NCI-H748 (cell line): Measurements from ENCODE around the gene ART1.
"Not testable (repeated sequence)": the region's sequence is repeated elsewhere in the genome, so short reads cannot be mapped to it uniquely, and the experiment has no call there.

ENCODE experiments used
- DNase-seq: peaks from one replicate; lab custom pipeline; 2025; ENCODE audit not compliant: unreplicated experiment; lab: John Stamatoyannopoulos, UW

ART1 gene

DNA sequence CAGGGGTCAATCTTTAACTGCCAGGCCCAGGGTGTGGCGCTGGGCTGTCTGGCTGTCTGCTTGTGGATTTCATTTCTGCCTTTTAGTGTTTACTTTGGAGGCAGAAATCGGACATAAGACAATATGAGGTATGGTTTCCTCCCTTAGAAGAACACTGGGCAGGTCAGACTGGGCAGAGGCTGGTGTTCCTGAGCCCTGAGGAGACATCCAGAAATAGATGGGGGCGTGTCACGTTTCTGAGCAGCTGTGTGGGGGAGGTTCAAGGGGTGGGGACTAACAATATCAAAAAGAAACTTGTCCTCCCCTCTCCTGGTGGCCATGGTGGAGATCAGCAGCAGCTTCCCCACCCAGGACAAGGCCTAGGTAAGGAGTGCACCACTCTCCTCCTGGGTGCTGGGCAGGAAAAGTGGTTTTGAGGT is at the start of gene ART1:
Gene ART1, plus strand, starts transcription at position 312 of the 419 bp plus-strand sequence. CDS start 14,086 bp downstream, outside the sequence.
- peak; percentile 43 for DNase-seq

DNA sequence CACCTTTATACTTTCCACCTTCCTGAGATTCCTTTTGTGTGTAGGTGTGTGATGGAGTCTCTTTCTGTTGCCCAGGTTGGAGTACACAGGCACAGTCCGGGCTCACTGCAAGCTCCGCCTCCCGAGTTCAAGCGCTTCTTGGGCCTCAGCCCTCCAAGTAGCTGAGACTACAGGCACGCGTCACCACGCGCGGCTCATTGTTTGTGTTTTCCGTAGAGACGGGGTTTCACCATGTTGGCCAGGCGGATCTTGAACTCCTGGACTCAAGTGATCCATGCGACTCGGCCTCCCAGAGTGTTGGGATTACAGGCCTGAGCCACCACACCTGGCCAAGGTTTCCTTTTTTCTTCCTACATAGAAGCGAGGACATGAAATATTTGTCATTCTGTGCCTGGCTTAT is 47.2 kb upstream of the ART1 start:
- DNase-seq, result not testable (repeated sequence)

GRCh38 chr11:3600201-3600600 is 44.7 kb upstream of the ART1 start:
- not testable (repeated sequence) for DNase-seq

DNA sequence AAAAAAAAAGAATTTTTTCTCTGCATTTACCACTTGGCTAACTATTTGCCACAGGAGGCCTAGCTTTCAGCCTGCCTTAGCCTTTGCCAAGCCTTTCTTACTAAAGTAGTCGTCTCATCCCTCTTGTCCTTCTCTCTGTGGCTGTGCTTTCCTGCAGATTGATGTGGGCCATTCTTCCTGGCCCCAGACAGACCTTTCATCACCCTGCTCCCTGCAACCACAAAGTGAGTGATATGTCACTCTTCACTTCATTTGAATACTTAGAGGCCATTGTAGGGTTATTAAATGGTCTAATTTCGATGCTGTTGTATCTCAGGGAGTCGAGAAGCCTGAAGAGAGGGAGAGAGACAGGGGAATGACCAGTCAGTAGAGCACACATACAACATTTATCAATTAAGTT is 40.8 kb upstream of the ART1 start:
- no peak for DNase-seq

GRCh38 chr11:3605283-3605662 is 39.7 kb upstream of the ART1 start:
- no peak for DNase-seq

GRCh38 chr11:3605771-3606203 is 39.1 kb upstream of the ART1 start:
- DNase-seq, result no peak

DNA sequence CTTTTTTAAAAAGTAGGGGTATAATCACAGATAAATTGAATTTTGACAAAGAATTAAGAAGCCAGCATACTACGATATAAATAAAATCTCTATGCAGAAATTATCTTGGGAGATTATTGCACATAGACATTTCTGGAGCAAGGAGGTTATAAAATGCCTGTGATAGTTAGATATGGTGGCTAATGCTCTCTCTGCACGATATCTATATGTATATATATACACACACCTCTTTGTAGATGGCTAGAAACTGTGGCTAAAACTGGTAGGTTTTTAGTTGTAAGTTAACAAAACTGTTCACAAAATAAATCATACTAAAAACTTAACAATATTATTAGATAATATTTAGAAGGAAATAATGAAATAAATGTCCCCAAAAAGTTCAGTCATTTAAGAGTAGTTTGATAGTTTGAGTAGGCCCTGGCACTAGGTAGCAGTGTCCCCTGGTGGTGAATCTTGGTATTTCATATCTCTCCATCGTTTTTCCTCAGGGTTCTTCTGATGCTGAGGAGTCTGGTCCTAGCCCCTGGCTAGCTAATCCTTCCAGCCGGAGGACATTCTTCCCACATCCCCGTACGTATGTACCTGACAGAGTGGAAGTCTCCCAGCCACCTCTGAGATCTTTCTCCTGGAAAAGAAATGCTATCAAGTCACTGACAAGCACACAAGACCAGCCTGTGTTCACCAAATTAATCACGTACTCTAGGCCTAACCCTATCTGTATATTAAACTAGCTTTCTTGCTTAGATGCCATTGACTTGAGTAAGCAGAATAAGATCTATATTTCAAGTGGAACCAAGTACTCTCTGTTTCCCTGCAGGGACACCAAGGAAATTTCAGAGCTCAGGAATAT is 35.3 kb upstream of the ART1 start:
- DNase-seq, result peak; percentile 42

- DNase-seq, result no peak
Measured at GRCh38 chr11:3610846-3611245, 34.1 kb upstream of the ART1 start.

- DNase-seq, result no peak
Measured at GRCh38 chr11:3611976-3612678, 32.8 kb upstream of the ART1 start.

DNA sequence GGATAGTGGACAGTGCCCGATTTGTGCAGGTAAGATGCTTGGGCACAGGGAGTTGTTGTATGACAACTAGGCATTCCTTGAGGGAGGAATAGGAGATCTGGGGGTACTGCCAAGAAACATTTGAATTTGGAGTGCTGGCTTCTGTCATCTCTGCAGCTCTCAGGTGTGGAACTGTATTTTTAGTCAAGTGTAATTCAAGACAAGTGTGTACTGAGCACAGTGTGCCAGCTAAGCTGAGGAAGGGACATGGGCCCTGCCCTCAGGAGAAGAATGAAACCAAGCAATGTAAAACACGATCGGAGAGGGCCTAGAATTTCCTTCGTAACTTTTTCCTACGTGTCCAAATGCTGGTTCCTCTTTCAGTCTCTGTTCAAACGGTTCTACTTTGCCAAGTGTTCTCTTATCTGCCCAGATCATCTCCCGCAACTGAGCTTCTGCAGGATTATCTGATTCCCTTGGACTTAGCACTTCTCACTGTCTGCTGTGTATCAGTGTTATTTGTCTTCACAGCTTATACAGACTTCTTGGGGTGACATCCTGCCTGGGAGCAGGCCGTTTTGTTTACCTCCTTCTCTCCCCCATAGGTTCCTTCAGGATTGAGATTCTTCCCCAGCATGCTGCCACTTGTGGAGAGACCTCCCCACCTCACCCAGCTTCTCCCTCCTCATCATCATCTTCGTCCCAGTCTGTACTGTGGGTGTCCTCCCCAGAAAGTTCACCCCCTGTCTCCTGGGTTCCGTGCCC is 30.8 kb upstream of the ART1 start:
- DNase-seq, result no peak

DNA sequence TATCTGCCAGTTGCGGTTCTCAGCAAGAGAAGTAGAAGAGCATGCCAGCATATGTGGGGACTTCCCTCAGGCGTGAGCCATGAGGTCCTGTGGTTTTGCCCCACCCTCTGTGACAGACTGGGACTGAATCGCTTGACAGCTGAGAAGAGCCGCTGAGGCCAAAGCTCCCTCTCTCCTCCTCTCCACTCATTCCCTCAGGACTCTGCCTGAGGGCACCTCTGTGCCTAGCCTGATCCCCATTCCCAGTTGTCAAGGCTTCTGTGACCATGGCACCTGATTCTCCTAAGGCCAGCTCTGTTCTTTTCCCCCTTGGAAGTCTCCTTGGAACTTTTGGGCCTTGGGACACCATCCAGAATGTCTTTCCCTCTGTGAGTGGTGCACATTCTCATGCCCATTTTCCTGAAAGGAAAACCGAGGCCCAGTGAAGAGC is 30.2 kb upstream of the ART1 start:
- DNase-seq, result no peak

GRCh38 chr11:3615998-3616397 is 28.9 kb upstream of the ART1 start:
- DNase-seq, result peak; percentile 12

GRCh38 chr11:3616721-3617460 is 28.0 kb upstream of the ART1 start:
- no peak for DNase-seq

DNA sequence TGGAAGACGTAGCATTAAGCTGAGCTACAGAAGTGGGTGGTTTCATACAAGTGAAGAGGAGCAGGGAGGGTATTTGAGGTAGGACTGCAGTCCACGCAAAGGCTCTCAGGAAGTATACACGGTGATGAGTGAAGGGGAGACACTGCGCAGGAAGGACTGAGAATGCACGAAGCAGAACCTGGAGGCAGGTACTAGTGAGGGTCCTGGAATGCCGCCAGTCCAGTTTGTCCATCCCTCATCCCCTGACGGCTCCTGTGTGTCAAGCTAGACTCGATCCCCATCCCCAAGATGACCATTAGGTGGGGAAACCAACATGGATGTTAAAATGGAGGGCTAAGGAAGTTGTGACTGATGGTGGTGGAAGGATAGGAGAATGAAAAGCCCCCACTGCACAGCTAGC is 26.9 kb upstream of the ART1 start:
- no peak for DNase-seq

GRCh38 chr11:3622521-3622920 is 22.4 kb upstream of the ART1 start:
- DNase-seq, result no peak

GRCh38 chr11:3623121-3623520 is 21.8 kb upstream of the ART1 start:
- no peak for DNase-seq

DNA sequence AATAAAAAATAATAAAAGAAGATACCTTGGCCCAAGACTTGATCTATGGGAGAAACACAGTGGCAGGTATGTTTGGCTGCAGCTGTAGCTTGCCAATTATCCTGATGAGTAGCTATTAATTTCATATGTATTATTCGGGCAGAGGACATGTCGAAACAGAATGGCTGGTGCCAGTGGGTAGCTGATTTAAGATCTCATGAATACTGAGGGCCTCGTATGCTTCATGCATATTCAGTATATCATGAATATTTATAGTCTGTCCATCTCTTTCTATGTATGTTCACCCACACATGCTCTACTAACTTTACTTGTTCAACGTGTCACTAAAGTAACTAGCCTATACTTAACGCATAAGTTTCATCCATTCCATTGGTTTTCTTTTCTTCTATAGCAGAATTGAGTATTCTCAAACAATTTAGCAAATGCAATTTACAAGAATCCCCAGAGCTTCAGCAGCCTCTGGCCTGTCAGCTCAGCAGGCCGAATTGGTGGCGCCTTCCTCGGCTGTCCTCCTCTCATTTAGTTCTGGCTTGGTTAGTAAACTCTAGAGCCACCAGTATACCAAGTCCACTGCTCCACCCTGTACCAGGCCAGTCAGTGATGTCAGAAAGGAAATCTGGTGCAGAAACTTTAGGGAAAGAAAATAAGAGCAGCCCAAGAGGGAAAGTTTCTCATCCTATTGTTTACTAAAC is 21.0 kb upstream of the ART1 start:
- no peak for DNase-seq

- no peak for DNase-seq
Measured at GRCh38 chr11:3626250-3626960, 18.5 kb upstream of the ART1 start.

GRCh38 chr11:3627291-3627690 is 17.6 kb upstream of the ART1 start:
- no peak for DNase-seq

DNA sequence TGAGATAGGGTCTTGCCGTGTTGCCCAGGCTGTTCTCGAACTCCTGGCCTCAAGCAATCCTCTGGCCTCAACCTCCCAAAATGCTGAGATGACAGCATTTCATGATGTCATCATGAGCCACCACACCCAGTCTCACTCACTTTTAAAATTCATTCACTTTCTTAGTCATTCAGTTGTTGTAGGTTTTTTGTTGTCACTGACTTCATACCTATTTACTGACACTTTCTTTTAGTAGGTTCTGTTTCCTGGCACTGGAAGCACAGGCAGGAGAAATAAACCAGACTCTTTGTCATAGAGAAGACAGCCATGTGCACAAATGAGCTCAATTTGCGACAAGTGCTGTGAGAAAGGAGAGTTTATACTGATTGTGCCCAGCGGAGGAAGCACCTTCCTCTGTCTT is 13.6 kb upstream of the ART1 start:
- DNase-seq, result no peak
